CD4-positive, alpha-beta T cell treated with Interleukin-1 beta for 1 hour (primary cell): Measurements from ENCODE around the gene DOCK2.
"Not testable (repeated sequence)": the region's sequence is repeated elsewhere in the genome, so short reads cannot be mapped to it uniquely, and the experiment has no call there.

Experiments used
- DNase-seq, 2 donors: peaks; one replicate each; pipeline ENCODE4 v3.0.0-alpha.2; 2020 to 2022

Gene DOCK2

GRCh38 chr5:169831331-169831730 lies 194.3 kb downstream of the DOCK2 start:
- no peak for DNase-seq

- no peak for DNase-seq
Observed at GRCh38 chr5:169832304-169832703, 195.2 kb downstream of the DOCK2 start.

GRCh38 chr5:169832845-169833244 lies 195.8 kb downstream of the DOCK2 start:
- DNase-seq: no peak

DNA sequence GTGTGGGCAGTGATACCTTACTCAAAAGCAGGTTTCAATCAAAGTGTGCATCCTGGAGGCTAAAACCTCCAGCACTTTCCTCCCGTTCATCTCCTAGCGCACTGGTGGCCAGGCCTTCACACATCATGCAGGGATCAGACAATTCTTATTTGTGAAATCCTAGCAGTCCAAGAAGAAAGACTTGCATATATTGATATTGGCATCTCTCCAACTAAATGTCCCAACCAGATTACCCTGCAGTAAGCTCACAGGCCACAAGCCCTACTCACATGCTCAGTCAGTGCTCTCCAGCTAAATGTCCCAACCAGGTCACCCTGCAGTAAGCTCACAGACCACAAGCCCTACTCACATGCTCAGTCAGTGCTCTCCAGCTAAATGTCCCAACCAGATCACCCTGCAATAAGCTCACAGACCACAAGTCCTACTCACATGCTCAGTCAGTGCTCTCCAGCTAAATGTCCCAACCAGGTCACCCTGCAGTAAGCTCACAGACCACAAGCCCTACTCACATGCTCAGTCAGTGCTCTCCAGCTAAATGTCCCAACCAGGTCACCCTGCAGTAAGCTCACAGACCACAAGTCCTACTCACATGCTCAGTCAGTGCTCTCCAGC lies 196.7 kb downstream of the DOCK2 start:
- DNase-seq: not testable (repeated sequence)

DNA sequence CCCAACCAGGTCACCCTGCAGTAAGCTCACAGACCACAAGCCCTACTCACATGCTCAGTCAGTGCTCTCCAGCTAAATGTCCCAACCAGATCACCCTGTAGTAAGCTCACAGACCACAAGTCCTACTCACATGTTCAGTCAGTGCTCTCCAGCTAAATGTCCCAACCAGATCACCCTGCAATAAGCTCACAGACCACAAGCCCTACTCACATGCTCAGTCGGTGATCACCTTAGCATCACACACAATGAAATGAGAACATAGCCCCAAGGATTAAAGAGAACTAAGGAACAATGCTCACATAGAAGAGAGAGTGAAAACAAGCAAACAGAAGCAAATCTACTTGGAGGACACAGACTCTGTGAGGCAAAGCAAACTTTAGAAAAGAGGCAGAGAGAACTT lies 197.5 kb downstream of the DOCK2 start:
- DNase-seq: not testable (repeated sequence)

DNA sequence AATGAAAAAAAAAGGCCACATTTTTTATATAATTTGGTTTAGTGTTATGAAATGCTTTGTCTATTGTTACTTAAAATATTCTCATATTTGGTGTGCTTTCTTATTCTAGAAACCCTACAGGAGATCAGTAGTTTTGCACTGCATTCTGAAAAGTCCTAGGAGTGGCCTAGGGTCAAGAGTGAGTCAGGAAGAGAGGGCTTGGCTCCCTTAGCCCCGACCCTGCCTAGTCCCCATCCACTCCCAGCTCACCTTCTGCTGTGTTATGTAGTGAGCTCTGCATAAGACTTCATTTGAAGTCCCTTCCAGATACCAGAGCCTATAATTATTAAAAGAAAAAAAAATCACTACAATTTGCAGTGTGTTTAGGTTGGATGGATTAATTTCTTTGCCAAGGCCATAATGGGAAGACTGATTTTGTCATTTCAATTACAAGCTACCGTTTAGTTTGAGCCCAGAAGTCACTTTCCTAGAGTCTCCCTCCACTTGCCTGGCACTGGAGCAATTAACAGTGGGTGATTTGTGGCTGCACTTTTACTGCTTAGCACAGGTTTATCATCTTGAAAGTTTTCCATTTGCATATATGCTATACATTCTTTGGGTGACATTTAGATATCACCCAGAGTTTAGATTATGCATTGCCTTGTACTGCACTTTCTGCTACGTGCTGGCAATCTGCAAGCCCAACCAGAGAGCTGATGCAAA lies 199.9 kb downstream of the DOCK2 start:
- DNase-seq: no peak

GRCh38 chr5:169837686-169838085 lies 200.6 kb downstream of the DOCK2 start:
- no peak for DNase-seq

GRCh38 chr5:169838688-169839087 lies 201.6 kb downstream of the DOCK2 start:
- DNase-seq: no peak

DNA sequence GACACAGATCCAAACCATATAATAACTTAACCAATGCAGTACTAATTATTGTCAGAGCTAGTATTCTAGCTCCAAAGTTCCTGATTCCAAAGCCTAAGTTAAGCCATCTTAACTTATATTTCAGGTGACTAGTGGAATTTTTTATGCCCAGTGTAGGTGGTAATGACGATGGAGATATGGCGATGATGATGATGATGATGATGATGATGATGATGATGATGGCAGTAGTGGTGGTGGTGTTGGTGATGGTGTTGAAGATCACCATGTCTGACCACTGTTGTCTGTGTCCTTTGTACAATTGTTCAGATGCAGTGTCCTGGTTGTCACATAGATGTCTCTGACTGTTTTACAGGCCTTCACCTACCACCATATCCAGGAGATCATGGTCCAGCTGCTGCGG lies 203.3 kb downstream of the DOCK2 start:
- no peak for DNase-seq

DNA sequence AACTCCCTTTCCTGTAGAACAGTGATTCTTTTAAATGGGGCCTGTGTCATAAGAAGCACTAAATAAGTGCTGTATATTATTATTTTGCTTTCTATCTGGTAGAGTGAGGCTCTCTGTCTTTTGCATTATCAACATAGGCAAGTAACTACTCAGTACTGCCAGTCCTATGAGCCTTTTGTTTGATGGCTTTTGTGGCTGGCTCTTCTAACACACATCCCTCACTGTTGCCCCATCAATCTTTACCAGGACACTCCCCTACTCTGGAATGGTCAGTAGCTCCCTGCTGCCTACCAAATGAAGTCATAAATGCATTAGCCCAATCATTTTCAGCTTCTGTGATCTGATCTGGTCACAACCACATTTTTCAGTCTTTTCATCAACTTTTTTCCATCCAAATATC lies 205.6 kb downstream of the DOCK2 start:
- no peak for DNase-seq

DNA sequence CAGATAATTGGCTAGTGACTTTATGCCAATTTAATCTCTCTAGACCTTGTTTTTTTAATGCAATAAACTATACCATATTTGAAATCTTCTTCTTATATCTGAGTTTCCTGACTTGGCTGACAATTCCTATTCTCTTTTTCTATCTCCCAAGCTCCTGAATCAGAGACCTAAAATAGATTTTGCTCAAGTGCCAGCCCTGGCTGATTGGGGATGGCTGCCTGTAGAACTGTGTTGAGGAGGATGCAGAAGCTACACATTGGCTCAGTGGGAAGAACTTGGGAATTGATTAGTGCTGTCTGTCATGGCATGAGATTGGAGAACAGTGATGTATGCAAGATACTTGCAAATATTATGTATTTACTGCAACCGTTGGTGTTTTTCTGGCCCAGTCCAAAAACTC lies 210.4 kb downstream of the DOCK2 start:
- no peak for DNase-seq

GRCh38 chr5:169848271-169848670 lies 211.2 kb downstream of the DOCK2 start:
- DNase-seq: no peak

- DNase-seq: no peak
Observed at GRCh38 chr5:169848792-169849191, 211.7 kb downstream of the DOCK2 start.

GRCh38 chr5:169850409-169850808 lies 213.3 kb downstream of the DOCK2 start:
- DNase-seq: no peak

DNA sequence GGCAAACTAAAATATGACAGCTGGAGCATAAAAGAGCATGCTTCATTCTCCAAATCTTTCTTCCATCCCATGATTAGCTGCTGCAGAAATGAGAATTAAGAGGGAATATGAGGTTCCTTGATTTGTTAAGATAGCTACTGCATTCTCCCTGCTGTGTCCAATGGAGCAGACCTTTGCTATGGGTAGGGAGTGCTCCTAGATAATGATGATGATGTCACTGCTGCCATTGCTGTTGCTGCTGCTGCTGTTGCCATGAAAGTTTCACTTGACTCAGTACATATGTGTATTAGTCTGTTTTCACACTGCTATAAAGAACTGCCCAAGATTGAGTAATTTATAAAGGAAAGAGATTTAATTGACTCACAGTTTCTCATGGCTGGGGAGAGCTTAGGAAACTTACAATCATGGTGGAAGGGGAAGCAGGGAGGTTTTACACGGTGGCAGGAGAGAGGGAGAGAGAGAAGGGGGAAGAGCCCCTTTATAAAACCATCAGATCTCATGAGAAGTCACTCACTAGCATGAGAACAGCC lies 214.3 kb downstream of the DOCK2 start:
- no peak for DNase-seq

DNA sequence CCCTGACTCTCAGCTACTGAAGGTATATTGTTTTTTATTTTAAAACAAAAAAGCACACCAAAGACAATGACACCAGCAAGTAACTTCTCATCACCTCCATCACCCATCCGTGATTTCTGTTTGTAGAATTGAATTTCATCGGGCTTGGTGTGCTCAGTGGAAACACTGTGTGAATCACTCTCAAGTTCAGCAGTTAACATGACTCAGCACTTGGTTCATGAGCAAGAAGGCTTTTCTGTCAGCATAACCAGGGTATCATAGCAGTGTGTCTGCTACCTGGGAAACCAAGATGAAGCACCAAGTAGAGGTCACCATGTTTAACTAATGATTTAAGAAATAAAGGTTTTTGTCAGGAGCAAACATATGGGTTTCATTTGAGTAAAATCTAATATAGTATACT lies 219.5 kb downstream of the DOCK2 start:
- no peak for DNase-seq

- no peak for DNase-seq
Observed at GRCh38 chr5:169860585-169860984, 223.5 kb downstream of the DOCK2 start.

DNA sequence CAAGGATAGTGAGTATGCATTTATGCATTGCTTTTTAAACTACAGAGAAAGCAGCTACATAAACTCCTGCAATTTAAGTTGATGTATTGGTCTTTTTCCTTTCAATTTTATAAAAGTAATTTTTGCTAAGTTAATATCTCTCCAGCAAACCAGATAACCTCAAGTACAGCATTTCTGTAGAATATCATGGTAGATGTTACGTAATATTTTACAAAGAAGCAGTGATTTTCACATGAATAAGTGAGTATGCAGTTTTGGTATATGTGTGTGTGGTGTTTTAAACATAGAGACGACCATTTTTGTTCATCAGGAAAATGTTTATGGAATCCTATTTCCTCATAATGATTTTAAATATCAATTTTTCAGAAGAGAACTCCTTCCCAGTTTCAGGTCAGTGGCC lies 224.4 kb downstream of the DOCK2 start:
- DNase-seq: no peak

DNA sequence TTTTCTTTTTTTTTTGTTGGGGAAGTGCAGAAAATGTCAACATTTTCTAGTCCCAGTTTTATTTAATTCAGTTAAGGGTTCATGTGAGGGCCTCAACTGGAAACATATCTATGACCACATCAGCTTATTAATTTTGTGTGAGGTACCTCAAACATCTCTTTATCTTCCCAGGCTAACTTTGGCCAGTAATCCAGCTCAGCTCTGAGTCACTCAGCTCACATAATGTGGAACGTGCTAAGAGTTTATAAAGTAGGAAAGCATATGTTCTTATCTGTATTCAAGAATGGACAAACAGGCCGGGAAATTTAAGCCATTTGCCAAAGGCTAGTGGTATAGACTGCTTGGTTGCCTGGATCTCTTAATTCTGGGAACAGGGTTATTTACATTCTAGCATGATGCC lies 224.9 kb downstream of the DOCK2 start:
- DNase-seq: no peak

GRCh38 chr5:169862391-169862811 lies 225.3 kb downstream of the DOCK2 start:
- DNase-seq: no peak

- no peak for DNase-seq
Observed at GRCh38 chr5:169864483-169864882, 227.4 kb downstream of the DOCK2 start.

DNA sequence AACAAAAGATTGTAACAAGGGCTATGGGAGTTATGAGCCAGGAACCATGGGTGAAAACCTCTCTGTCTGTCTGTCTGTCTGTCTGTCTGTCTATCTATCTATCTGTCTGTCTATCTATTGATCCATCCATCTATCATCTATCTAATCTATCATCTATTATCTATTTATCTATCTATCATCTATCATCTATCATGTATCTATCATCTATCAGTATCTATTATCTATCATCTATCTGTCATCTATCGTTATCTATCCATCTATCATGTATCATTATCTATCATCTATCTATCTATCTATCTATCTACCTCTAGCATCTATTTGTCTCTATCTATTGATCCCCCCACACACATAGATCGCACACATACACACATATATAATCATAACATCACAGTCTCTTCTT lies 230.3 kb downstream of the DOCK2 start:
- no peak for DNase-seq

GRCh38 chr5:169869066-169869465 lies 232.0 kb downstream of the DOCK2 start:
- DNase-seq: no peak

DNA sequence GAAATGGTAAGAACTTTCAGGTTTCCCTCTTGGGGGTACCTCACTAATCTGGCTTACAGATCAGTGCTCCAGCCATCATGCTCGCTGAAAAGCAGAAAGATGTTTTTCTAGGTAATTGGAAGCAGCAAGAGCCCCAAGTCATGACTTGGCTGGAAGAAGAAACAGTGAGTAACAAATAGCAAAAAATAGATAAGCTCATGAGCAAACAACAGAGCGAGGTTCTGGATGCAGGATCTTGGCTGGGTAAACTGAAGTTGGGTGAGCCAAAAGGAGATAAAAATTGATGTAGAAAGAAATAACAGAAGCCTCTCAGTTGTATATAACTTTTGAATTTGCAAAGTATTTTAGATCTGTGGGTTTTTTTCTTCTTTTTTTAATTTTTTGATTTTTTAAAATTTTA lies 233.1 kb downstream of the DOCK2 start:
- no peak for DNase-seq
